ENCODE results near the gene REG1A.

REG1A gene

GRCh38 chr2:79159653-79160052 lies 39.4 kb downstream of the REG1A start, which contains the start of gene REG3A:
TSS of gene REG3A (minus strand) at chr2:79159753. CDS start at chr2:79159405, 348 bp downstream.
- no peaks in the 10 kb centered on the region for H3K4me1 ChIP-seq (ENCODE audit: control insufficient read depth in 5 of 5, insufficient read depth in 5 of 5, low read length in 5 of 5)
- peaks cover 0 to 3% (median 0%) of the 10 kb centered on the region in 5 donors for H3K27me3 ChIP-seq (ENCODE audit: control insufficient read depth in 5 of 5, insufficient read depth in 4 of 5, low read length in 5 of 5)
- no peak within 1 kb of the TSS for H3K9ac ChIP-seq (ENCODE audit: low read length in 5 of 5)
- H3K36me3 ChIP-seq (ENCODE audit: control insufficient read depth in 5 of 5, insufficient read depth in 5 of 5, low read length in 5 of 5) = no peaks in the 10 kb centered on the region
- H3K9me3 ChIP-seq (ENCODE audit: control insufficient read depth in 5 of 5, low read length in 5 of 5) = peaks cover 0 to 4% (median 3%) of the 10 kb centered on the region in 5 donors
- H3K27ac ChIP-seq (ENCODE audit: low read depth, low read length) = no peak within 1 kb of the TSS
- no peak within 1 kb of the TSS for H3K4me3 ChIP-seq (ENCODE audit: low read depth in 1 of 5, low read length in 5 of 5)

GRCh38 chr2:79162132-79162531 lies 41.8 kb downstream of the REG1A start:
- Histone ChIP-seq H3K27me3 (ENCODE audit: control insufficient read depth in 5 of 5, insufficient read depth in 4 of 5, low read length in 5 of 5) (no peaks in the 10 kb centered on the region), H3K36me3 (ENCODE audit: control insufficient read depth in 5 of 5, insufficient read depth in 5 of 5, low read length in 5 of 5) (no peaks in the 10 kb centered on the region), H3K9ac (ENCODE audit: low read length in 5 of 5) (no peak overlapping the region), H3K9me3 (ENCODE audit: control insufficient read depth in 5 of 5, low read length in 5 of 5) (peaks cover 0 to 4% (median 3%) of the 10 kb centered on the region in 5 donors), H3K4me1 (ENCODE audit: control insufficient read depth in 5 of 5, insufficient read depth in 5 of 5, low read length in 5 of 5) (no peaks in the 10 kb centered on the region), H3K27ac (ENCODE audit: low read depth, low read length) (no peak overlapping the region), H3K4me3 (ENCODE audit: low read depth in 1 of 5, low read length in 5 of 5) (no peak overlapping the region)

GRCh38 chr2:79162801-79163200 lies 42.5 kb downstream of the REG1A start:
- Histone ChIP-seq H3K27me3 (ENCODE audit: control insufficient read depth in 5 of 5, insufficient read depth in 4 of 5, low read length in 5 of 5) (no peaks in the 10 kb centered on the region), H3K9ac (ENCODE audit: low read length in 5 of 5) (no peak overlapping the region), H3K27ac (ENCODE audit: low read depth, low read length) (no peak overlapping the region), H3K36me3 (ENCODE audit: control insufficient read depth in 5 of 5, insufficient read depth in 5 of 5, low read length in 5 of 5) (no peaks in the 10 kb centered on the region), H3K9me3 (ENCODE audit: control insufficient read depth in 5 of 5, low read length in 5 of 5) (peaks cover 0 to 4% (median 3%) of the 10 kb centered on the region in 5 donors), H3K4me1 (ENCODE audit: control insufficient read depth in 5 of 5, insufficient read depth in 5 of 5, low read length in 5 of 5) (no peaks in the 10 kb centered on the region), H3K4me3 (ENCODE audit: low read depth in 1 of 5, low read length in 5 of 5) (no peak overlapping the region)

- H3K4me1 ChIP-seq (ENCODE audit: control insufficient read depth in 5 of 5, insufficient read depth in 5 of 5, low read length in 5 of 5) = no peaks in the 10 kb centered on the region
Observed at GRCh38 chr2:79171348-79171958, 51.2 kb downstream of the REG1A start.

More at GRCh38 chr2:79171348-79171958, 51.2 kb downstream of the REG1A start:
- Histone ChIP-seq H3K9me3 (ENCODE audit: control insufficient read depth in 5 of 5, low read length in 5 of 5) (no peaks in the 10 kb centered on the region), H3K9ac (ENCODE audit: low read length in 5 of 5) (no peak overlapping the region), H3K4me3 (ENCODE audit: low read depth in 1 of 5, low read length in 5 of 5) (no peak overlapping the region), H3K27me3 (ENCODE audit: control insufficient read depth in 5 of 5, insufficient read depth in 4 of 5, low read length in 5 of 5) (no peaks in the 10 kb centered on the region), H3K27ac (ENCODE audit: low read depth, low read length) (no peak overlapping the region), H3K36me3 (ENCODE audit: control insufficient read depth in 5 of 5, insufficient read depth in 5 of 5, low read length in 5 of 5) (no peaks in the 10 kb centered on the region)

Measured in subcutaneous abdominal adipose tissue (tissue), 5 donors.